ENCODE measurements around the gene PNPLA7. TPM values are rescaled to one million over a fixed set of nuclear protein-coding genes. Genes with fewer than 3 reads are reported as not detected.
A peak's percentile ranks its signal among the peaks of the same experiment; 100 is the strongest.

PNPLA7 gene
- total RNA-seq, 1 experiment from 2014 or later: 1.3 TPM

GRCh38 chr9:137459152-137459600 is 91.0 kb downstream of the PNPLA7 start, which contains the start of gene NSMF:
Gene NSMF (minus strand): TSS chr9:137459334. CDS start chr9:137459102, 232 bp downstream.
- H3K36me3 Mint-ChIP-seq: peaks cover 3% of the 10 kb centered on the region; the same call in 1 of the 2 replicates
- H3K27me3 Mint-ChIP-seq (ENCODE audit: low read depth): no peaks in the 10 kb centered on the region
- ChIA-PET POLR2A (no interaction called here), CTCF (interaction anchor here (0.5 to 1.0 kb wide), 9 partner anchors 13 to 430 kb away, joined by 3 to 18 read pairs (median 5); partner anchors contain the start of genes ENTPD8, EXD3 and NOXA1)
- H3K4me3 Mint-ChIP-seq: peak within 1 kb of the TSS; percentile 30
- DNase-seq (ENCODE audit: low spot score): peak; percentile 90
- peaks cover 6% of the 10 kb centered on the region for H3K4me1 Mint-ChIP-seq
- no peak within 1 kb of the TSS for H3K27ac Mint-ChIP-seq
- H3K9me3 Mint-ChIP-seq: no peaks in the 10 kb centered on the region
- ATAC-seq: peak; percentile 51
- TF ChIP-seq, protein P1, sequence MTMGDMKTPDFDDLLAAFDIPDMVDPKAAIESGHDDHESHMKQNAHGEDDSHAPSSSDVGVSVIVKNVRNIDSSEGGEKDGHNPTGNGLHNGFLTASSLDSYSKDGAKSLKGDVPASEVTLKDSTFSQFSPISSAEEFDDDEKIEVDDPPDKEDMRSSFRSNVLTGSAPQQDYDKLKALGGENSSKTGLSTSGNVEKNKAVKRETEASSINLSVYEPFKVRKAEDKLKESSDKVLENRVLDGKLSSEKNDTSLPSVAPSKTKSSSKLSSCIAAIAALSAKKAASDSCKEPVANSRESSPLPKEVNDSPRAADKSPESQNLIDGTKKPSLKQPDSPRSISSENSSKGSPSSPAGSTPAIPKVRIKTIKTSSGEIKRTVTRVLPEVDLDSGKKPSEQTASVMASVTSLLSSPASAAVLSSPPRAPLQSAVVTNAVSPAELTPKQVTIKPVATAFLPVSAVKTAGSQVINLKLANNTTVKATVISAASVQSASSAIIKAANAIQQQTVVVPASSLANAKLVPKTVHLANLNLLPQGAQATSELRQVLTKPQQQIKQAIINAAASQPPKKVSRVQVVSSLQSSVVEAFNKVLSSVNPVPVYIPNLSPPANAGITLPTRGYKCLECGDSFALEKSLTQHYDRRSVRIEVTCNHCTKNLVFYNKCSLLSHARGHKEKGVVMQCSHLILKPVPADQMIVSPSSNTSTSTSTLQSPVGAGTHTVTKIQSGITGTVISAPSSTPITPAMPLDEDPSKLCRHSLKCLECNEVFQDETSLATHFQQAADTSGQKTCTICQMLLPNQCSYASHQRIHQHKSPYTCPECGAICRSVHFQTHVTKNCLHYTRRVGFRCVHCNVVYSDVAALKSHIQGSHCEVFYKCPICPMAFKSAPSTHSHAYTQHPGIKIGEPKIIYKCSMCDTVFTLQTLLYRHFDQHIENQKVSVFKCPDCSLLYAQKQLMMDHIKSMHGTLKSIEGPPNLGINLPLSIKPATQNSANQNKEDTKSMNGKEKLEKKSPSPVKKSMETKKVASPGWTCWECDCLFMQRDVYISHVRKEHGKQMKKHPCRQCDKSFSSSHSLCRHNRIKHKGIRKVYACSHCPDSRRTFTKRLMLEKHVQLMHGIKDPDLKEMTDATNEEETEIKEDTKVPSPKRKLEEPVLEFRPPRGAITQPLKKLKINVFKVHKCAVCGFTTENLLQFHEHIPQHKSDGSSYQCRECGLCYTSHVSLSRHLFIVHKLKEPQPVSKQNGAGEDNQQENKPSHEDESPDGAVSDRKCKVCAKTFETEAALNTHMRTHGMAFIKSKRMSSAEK (CRISPR knock-in tag; IDR thresholded peaks at IDR 0.05; ENCODE audit: borderline replicate concordance): no peak
- no peak for TF ChIP-seq ZNF416 (CRISPR knock-in tag; IDR thresholded peaks at IDR 0.05)
- TF ChIP-seq TEAD1 (CRISPR knock-in tag; IDR thresholded peaks at IDR 0.05): 0 out of 2 replicates have a peak, but pooled peaks have one; percentile 14
- no peak for TF ChIP-seq ZNF138 (CRISPR knock-in tag; conservative IDR thresholded peaks at IDR 0.05)
- TF ChIP-seq ZSCAN18 (CRISPR knock-in tag; IDR thresholded peaks at IDR 0.05): no peak
- TF ChIP-seq TCF7 (CRISPR knock-in tag; IDR thresholded peaks at IDR 0.05; ENCODE audit: low read depth): no peak
- no peak for TF ChIP-seq HMGA2 (CRISPR knock-in tag; IDR thresholded peaks at IDR 0.05)
- no peak for TF ChIP-seq E2F1 (CRISPR knock-in tag; IDR thresholded peaks at IDR 0.05)
- TF ChIP-seq, protein P2, sequence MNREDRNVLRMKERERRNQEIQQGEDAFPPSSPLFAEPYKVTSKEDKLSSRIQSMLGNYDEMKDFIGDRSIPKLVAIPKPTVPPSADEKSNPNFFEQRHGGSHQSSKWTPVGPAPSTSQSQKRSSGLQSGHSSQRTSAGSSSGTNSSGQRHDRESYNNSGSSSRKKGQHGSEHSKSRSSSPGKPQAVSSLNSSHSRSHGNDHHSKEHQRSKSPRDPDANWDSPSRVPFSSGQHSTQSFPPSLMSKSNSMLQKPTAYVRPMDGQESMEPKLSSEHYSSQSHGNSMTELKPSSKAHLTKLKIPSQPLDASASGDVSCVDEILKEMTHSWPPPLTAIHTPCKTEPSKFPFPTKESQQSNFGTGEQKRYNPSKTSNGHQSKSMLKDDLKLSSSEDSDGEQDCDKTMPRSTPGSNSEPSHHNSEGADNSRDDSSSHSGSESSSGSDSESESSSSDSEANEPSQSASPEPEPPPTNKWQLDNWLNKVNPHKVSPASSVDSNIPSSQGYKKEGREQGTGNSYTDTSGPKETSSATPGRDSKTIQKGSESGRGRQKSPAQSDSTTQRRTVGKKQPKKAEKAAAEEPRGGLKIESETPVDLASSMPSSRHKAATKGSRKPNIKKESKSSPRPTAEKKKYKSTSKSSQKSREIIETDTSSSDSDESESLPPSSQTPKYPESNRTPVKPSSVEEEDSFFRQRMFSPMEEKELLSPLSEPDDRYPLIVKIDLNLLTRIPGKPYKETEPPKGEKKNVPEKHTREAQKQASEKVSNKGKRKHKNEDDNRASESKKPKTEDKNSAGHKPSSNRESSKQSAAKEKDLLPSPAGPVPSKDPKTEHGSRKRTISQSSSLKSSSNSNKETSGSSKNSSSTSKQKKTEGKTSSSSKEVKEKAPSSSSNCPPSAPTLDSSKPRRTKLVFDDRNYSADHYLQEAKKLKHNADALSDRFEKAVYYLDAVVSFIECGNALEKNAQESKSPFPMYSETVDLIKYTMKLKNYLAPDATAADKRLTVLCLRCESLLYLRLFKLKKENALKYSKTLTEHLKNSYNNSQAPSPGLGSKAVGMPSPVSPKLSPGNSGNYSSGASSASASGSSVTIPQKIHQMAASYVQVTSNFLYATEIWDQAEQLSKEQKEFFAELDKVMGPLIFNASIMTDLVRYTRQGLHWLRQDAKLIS (CRISPR knock-in tag; IDR thresholded peaks at IDR 0.05; ENCODE audit: borderline replicate concordance): no peak
- TF ChIP-seq, protein P3, sequence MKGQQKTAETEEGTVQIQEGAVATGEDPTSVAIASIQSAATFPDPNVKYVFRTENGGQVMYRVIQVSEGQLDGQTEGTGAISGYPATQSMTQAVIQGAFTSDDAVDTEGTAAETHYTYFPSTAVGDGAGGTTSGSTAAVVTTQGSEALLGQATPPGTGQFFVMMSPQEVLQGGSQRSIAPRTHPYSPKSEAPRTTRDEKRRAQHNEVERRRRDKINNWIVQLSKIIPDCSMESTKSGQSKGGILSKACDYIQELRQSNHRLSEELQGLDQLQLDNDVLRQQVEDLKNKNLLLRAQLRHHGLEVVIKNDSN (CRISPR knock-in tag; IDR thresholded peaks at IDR 0.05): peak; percentile 73; the same call in 1 of the 2 replicates
- no peak for TF ChIP-seq OVOL2 (CRISPR knock-in tag; IDR thresholded peaks at IDR 0.05; ENCODE audit: borderline replicate concordance)
- TF ChIP-seq MLX (CRISPR knock-in tag; IDR thresholded peaks at IDR 0.05): no peak
- TF ChIP-seq MYBL2 (CRISPR knock-in tag; IDR thresholded peaks at IDR 0.05): no peak
- no peak for TF ChIP-seq JAZF1 (CRISPR knock-in tag; IDR thresholded peaks at IDR 0.05)
- TF ChIP-seq FOXP1 (CRISPR knock-in tag; IDR thresholded peaks at IDR 0.05; ENCODE audit: borderline replicate concordance): 0 out of 2 replicates have a peak, but pooled peaks have one; percentile 5
- TF ChIP-seq, protein P4, sequence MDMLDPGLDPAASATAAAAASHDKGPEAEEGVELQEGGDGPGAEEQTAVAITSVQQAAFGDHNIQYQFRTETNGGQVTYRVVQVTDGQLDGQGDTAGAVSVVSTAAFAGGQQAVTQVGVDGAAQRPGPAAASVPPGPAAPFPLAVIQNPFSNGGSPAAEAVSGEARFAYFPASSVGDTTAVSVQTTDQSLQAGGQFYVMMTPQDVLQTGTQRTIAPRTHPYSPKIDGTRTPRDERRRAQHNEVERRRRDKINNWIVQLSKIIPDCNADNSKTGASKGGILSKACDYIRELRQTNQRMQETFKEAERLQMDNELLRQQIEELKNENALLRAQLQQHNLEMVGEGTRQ (CRISPR knock-in tag; IDR thresholded peaks at IDR 0.05): peak; percentile 78
- TF ChIP-seq, protein P5, sequence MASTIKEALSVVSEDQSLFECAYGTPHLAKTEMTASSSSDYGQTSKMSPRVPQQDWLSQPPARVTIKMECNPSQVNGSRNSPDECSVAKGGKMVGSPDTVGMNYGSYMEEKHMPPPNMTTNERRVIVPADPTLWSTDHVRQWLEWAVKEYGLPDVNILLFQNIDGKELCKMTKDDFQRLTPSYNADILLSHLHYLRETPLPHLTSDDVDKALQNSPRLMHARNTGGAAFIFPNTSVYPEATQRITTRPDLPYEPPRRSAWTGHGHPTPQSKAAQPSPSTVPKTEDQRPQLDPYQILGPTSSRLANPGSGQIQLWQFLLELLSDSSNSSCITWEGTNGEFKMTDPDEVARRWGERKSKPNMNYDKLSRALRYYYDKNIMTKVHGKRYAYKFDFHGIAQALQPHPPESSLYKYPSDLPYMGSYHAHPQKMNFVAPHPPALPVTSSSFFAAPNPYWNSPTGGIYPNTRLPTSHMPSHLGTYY (CRISPR knock-in tag; IDR thresholded peaks at IDR 0.05): no peak
- TF ChIP-seq ZNF232 (CRISPR knock-in tag; IDR thresholded peaks at IDR 0.05): 0 out of 2 replicates have a peak, but pooled peaks have one; percentile 28
- TF ChIP-seq SP1 (CRISPR knock-in tag; conservative IDR thresholded peaks at IDR 0.05): peak; percentile 95
- TF ChIP-seq, protein P6, sequence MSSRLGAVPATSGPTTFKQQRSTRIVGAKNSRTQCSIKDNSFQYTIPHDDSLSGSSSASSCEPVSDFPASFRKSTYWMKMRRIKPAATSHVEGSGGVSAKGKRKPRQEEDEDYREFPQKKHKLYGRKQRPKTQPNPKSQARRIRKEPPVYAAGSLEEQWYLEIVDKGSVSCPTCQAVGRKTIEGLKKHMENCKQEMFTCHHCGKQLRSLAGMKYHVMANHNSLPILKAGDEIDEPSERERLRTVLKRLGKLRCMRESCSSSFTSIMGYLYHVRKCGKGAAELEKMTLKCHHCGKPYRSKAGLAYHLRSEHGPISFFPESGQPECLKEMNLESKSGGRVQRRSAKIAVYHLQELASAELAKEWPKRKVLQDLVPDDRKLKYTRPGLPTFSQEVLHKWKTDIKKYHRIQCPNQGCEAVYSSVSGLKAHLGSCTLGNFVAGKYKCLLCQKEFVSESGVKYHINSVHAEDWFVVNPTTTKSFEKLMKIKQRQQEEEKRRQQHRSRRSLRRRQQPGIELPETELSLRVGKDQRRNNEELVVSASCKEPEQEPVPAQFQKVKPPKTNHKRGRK (CRISPR knock-in tag; IDR thresholded peaks at IDR 0.05; ENCODE audit: borderline replicate concordance): no peak
